Esophagus muscularis mucosa (tissue), 3 donors: ENCODE results near the gene RPUSD1.

Experiments
- POLR2A ChIP-seq: fragments of 450-650 bp; IDR thresholded peaks from one replicate; pipeline ENCODE4 v1.6.1; 2017; ENCODE audit warnings: antibody characterized with exemption, moderate library complexity, mild to moderate bottlenecking, low read depth
- POLR2AphosphoS5 ChIP-seq, 2 donors: sonication (generic); formaldehyde crosslinking; IDR thresholded peaks; one replicate each; pipeline ENCODE4 v1.6.1; 2017; ENCODE audit warnings: antibody characterized with exemption in 2 of 2
- TF ChIP-seq, protein P1 (sequence below), 3 experiments: fragments of 200-600 bp in 2 of 3; fragments of 450-650 bp in 1 of 3; sonication (generic) in 2 of 3; IDR thresholded peaks; one replicate each; pipeline ENCODE4 v1.5.1; 2017 to 2019; ENCODE audit warnings: antibody characterized with exemption in 3 of 3, mild to moderate bottlenecking in 2 of 3, moderate library complexity in 1 of 3

DNA sequence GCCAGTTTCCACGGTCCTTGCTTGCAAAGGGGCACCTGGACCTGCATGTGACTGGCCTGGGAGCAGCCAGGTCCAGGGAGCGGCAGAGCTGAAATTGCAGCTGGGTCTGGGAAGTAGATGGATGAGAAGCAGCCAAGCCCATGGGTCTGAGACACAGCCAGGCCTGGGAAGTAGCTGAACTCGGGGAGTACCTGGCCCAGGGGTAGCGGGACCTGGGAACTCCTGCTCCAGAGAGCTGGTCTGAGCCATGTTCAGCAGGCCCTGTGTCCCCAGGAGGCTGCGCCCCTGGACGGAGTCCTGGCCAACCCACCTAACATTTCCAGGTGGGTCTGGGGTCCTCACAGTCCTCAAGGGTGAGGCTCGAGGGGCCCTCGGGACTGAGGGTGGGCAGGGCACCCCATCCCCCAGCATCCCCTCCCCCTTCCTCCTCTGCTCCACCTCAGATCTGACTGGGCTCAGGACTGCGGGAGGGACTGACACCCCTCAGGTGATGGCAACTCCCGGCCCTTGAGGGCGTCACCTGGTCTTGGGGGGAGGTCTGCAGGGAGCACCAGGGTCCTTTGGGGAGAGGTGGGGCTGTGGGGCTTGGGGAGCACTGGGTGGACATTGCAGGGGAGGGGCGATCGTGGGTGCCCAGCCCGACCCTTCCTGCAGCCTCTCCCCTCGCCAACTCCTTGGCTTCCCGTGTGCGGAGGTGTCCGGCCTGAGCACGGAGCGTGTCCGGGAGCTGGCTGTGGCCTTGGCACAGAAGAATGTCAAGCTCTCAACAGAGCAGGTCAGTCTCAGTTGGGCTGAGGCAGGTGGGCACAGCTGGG lies 24.6 kb downstream of the RPUSD1 start:
- TF ChIP-seq, protein P1, sequence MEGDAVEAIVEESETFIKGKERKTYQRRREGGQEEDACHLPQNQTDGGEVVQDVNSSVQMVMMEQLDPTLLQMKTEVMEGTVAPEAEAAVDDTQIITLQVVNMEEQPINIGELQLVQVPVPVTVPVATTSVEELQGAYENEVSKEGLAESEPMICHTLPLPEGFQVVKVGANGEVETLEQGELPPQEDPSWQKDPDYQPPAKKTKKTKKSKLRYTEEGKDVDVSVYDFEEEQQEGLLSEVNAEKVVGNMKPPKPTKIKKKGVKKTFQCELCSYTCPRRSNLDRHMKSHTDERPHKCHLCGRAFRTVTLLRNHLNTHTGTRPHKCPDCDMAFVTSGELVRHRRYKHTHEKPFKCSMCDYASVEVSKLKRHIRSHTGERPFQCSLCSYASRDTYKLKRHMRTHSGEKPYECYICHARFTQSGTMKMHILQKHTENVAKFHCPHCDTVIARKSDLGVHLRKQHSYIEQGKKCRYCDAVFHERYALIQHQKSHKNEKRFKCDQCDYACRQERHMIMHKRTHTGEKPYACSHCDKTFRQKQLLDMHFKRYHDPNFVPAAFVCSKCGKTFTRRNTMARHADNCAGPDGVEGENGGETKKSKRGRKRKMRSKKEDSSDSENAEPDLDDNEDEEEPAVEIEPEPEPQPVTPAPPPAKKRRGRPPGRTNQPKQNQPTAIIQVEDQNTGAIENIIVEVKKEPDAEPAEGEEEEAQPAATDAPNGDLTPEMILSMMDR (IDR thresholded peaks at IDR 0.05) = no peak
- TF ChIP-seq POLR2A (no peak), POLR2AphosphoS5 (IDR thresholded peaks at IDR 0.05) (no peak)
